Choroid plexus epithelial cell (primary cell): ENCODE data around the gene RHPN2.
"Not testable (repeated sequence)": the region's sequence is repeated elsewhere in the genome, so short reads cannot be mapped to it uniquely, and the experiment has no call there.

Experiments
- DNase-seq: peaks from one replicate; pipeline ENCODE4 v3.0.0-alpha.2; 2010; ENCODE audit warnings: low read depth
- H3K4me3 ChIP-seq: 2 replicates; pipeline ENCODE4 v1.5.1; 2011; ENCODE audit warnings: low read depth, mild to moderate bottlenecking, control low read depth, low read length, moderate library complexity
- CTCF ChIP-seq: conservative IDR thresholded peaks from 2 replicates; pipeline ENCODE4 v1.5.1; 2011; ENCODE audit warnings: low read depth, mild to moderate bottlenecking, control low read depth, inconsistent platforms, low read length, moderate library complexity

RHPN2 gene

DNA sequence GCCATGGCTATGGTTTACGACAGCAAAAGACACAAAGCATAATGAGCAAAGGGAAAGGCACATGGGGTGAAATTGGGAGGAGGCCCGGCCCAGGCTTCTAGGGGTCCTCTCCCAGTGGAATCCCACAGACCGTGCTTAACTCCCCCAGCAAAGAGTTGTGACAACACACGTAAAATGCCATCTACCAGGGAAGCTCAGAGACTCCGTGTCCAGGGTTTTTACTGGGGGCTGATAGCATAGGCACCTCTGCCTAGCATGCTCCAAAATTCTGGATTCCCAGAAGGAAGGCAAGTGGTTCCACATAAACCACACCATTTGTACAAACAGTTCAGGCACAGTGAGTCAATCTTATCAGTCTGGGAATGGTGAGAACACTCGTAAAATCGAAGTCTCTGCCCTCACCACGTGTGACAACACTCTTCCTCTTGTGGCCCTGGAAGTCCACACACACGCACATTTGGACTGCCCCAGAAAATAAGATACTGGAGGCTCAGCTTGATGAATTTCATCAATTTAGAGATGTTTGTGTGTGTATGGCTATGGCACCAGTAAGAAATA, 34.9 kb downstream of the RHPN2 start:
- no peak for DNase-seq
- no peak overlapping the region for H3K4me3 ChIP-seq
- TF ChIP-seq CTCF, result no peak

GRCh38 chr19:33026602-33027001, 38.1 kb downstream of the RHPN2 start:
- not testable (repeated sequence) for H3K4me3 ChIP-seq, DNase-seq

DNA sequence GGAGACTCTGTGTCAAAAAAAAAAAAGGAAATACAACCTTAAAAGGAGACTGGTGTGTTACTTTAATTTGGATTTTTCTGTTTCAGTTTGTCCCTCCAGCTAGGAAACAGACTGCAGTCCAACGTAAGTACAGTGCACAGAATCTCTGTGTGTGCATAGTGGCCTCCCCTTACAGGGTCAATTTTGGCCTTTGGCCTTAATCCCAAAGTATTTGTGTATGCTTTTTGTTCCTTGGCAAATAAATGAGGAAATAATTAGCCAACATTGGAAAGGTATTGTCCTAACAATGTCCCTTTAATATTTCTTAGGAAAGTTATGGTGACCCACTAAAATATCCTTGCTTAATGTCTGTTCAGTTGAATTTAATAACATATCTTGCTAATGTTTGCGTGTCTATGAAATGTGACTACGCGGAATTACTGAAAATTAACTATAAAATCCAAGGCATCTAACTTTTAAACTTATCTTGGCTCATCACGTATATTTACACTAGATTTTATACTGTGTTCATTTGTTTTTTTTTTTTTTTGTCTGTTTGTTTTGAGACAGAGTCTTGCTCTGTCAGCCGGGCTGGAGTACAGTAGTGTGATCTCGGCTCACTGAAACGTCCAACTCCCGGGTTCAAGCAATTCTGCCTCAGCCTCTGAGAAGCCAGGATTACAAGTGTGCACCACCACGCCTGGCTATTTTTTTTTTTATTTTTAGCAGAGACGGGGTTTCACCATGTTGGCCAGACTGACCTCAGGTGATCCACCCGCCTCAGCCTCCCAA, 39.0 kb downstream of the RHPN2 start:
- not testable (repeated sequence) for DNase-seq, H3K4me3 ChIP-seq

DNA sequence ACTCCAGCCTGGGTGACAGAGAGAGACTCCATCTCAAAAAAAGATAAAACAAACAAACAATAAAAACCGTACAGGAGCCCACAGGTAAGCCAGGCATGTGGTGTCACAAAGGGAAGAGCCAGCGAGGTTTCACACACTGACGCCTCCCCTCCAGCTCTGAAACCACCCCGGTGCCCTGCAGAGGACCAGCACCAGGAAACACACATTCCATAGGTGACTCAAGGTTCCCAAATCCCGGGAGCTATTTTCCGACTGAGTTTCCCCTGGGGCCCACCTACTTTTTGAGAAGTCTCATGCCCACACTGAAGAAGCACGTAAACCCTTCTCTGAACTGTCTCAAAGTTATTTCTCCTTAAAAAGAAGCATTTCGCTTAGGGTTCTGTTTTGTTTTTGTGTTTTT, 40.3 kb downstream of the RHPN2 start:
- no peak for DNase-seq
- H3K4me3 ChIP-seq, result no peak overlapping the region
- no peak for TF ChIP-seq CTCF

DNA sequence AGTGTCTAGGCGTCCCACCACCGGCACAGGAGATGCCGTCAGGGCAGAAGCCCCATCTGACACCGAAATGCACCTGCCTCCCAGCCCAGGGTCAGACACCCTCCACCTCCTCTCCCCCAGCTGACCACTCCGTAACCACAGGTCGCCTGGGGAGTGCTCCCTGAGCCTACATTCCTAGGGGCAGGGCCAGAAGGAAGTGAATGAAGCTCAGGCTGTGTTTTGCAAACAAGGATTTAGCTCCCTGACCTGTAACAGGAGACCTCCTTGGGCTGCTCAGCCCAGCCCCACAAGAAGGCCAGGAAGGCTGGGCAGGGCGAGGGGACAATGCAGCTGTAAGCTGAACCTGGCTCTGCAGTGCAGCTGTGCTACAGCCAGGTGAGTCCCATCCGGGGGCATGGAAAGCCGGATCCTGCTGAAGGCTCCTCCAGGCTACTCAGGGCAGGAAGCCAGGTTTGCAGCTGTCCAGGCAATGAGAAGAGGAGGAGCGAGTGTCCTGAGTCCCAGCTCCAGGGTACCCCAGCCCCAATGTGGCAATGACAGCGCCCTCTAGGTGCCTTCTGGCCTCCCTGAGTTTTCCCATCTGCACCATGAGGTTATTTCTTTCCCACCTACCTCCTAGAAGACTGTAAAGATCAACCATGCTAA, 42.1 kb downstream of the RHPN2 start:
- DNase-seq, result peak; percentile 21
- H3K4me3 ChIP-seq, result no peak overlapping the region
- TF ChIP-seq CTCF, result peak; percentile 14

DNA sequence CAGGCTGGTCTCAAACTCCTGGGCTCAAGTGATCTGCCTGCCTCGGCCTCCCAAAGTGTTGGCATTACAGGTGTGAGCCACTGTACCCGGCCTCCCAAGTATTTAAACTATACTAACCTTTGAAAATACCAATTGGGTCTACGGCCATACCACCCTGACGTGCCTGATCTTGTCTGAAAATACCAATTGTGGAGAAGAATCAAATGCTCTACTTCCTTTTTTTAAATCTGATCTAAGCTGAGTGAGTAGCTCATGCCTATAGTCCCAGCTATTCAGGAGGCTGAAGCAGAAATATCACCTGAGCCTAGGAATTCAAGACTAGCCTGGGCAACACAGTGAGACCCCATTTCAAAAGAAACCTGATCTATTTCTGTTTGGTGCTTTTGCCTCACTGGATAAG, 53.8 kb downstream of the RHPN2 start:
- not testable (repeated sequence) for DNase-seq

DNA sequence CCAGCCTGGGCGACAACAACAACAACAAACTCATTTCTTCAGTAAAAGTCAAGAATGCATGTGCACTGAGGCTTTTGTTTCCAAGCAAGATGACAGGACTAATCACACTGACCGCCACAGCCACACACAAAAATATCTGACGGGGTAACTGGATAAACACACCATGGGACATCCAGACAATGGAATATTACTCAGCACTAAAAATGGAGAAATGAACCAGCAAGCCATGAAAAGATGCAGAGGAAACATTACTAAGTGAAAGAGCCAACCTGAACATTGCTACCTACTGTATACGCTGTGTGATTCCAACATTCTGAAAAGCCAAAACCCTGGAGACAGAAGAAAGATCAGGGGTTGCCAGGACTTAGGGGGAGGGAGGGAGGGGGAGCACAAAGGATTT, 56.0 kb downstream of the RHPN2 start:
- no peak for DNase-seq
- no peak overlapping the region for H3K4me3 ChIP-seq
- TF ChIP-seq CTCF, result no peak

More for the DNA sequence above, 53.8 kb downstream of the RHPN2 start:
- H3K4me3 ChIP-seq, result not testable (repeated sequence)

DNA sequence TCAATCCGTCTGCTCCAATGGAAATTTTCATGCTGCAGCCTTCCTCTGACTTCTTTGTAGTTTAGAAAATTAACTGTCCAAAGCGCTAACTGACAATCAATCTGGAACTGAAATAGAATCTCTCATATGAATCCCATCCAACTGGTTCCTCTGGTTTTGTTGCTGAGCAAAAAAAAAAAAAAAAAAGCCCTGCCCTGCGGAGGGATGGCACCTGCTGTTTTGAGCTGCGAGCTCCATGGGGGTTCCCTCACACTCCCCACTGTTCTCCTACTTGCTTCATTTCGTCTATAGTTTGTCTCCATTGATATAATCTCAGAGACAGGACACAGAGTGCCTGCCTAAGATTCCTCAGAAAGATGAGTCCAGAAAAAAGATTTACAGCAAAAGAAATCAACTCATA, 59.2 kb downstream of the RHPN2 start:
- no peak for DNase-seq
- no peak for TF ChIP-seq CTCF
- no peak overlapping the region for H3K4me3 ChIP-seq

GRCh38 chr19:33003424-33004024, 61.2 kb downstream of the RHPN2 start:
- not testable (repeated sequence) for DNase-seq, H3K4me3 ChIP-seq

DNA sequence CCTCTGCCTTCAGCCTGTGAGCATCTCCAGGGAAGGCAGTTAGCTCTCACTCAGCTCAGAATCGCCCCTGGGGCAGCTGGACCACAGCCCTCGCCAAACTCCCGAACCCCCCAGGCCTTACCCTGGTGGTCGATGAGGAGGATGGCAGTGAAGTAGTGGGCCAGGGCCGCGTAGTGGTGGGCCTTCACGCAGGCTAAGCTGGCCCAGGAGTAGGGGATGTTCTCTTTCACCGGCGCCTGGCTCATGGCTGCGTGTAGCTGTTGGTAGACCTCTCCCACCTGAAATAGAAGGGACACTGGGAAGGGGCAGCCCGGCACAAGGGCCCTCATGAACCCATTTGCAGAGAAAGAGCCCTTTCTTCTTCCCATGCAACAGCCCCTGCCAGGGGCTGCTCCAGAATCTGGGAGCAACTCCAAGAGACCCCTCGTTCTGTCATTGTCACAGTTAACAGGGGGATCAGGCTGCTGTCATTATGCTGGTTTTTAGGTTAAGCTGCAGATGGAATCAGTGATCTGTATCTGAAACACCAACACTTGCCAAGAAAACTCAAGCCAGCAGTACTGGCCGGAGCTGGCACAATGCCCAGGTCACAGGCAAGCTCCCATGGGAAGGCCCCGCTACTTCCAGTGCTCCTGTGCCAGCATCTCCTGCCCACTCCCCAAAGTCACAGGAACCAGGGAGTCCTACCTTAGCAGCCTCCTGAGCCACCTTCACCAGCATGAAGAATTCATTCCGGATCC, 62.4 kb downstream of the RHPN2 start:
- not testable (repeated sequence) for DNase-seq, H3K4me3 ChIP-seq
